Activated CD8-positive, alpha-beta memory T cell treated with anti-CD3 and anti-CD28 coated beads, Interleukin-2, amount 50 U/mL, for 1 hour (primary cell): ENCODE results near the gene TP53I13.

Source experiments
- DNase-seq: peaks from one replicate; pipeline ENCODE4 v3.0.0-alpha.2; 2020; ENCODE audit errors: extremely low read depth

TP53I13 gene

DNA sequence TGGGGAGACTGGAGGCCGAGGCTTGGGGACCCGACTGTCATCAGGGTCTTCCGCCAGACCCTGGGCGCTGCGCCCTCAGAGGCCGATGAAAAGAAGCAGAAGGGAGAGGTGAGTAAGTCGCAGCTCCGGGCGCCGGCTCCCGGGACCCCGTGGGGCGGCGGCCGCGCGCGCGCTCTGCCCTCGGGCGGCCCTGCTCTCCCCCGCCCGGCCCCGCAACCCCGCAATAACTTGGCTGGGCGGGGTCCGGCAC lies 1.3 kb upstream of the TP53I13 start:
- no peak for DNase-seq

DNA sequence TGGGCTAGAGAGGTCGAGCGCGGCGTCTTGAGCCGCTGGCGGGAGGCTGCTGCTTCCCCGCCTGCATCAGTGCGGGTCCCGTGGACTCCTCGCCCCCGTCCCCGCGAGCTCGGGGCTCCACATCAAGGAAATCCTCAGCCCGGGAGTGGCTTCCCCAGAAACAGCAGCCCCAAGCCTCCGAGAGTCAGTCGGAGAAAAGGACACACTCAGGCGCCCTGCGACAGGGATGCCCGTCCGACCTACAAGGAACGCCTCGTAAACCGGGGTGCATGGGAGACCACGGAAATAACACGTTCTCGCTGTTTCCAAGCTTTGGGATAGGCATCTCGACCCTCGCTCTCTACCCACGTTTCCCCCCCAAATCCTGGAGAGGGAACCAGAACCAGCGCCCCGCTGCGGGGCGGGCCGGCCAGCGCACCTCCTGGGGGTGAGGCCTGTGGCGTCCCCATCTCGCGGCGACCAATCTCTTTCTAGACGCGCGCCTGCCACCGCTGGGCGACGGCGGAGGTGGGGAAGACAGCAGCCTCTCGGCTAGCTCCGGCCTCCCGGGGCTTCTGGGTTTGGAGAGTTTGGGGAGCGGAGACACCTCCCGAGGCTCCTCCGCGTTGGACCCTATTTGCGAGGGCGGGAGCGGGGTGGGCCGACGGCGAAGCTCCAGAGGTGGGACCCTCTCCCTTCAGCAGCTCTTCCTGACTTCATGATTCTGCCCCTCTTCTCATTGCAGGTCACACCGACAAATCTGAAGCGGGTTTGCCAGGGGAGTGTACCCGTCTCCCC lies 759 bp upstream of the TP53I13 start:
- DNase-seq: no peak

DNA sequence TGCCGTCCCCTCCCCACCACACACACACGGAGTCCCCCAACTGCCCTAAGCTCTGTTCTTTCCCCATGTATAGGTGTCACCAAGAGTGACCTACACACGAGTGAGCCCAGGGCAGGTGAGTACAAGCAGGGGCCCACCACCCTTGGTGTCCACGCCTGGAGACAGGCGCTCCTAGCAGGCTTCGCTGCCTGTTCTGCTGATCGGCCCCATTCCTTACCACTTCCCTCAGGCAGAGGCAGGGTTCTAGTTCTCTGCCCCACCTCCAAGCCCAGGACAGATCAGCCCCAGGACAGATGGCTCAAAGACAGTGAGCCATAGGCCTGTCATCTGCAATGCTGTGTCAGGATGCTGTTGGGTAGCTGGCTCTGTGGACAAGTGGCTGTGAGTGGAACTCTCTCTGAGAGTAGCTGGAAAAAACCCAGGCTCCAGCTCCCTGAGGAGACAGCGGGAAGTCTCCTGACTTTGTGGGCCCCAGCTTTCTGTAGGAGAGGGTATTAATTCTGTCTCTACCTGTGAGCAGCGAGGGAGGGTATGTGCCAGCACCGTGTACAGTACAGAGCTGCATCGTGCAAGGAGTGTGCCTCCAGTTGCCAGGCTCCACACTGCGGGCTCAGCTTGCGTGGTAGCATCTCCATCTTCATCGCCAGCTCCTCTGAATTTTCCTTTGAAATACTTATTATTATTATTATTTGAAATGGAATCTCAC lies 897 bp downstream of the TP53I13 start:
- DNase-seq: no peak

DNA sequence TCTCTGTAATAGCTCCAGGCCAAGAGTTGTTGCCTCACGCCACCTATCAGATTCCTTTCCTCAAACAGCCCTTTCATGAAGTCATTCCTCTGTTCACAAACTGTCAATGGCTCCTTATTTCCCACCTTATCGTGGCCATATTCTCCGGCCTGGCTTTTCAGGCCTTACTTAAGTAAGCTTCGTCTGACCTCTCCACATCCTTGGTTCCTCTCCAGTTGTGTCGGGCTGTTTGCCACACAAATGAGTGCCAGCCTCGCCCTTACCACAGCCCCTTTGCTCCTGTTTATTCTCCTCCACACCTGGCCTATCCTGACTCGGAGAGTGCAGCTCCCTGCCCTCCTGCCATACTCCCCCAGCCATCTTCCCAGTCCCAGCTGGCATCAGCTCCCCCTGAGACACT lies 2.0 kb downstream of the TP53I13 start:
- DNase-seq: no peak

DNA sequence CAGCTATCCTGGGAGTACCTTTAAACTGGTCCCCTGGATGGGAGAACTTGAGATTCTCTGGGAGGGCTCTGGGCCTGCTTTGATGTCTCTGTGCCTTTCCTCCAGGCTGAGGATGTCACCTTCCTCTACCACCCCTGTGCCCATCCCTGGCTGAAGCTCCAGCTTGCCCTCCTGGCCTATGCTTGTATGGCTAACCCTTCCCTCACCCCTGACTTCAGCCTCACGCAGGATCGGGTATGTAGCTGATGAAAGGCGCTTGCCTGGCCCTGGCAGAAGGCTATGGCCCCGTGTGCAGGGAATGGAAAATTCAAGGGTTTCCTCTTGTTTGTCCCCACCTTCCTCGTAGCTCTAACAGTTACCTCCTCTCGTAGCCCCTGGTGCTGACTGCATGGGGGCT lies 3.0 kb downstream of the TP53I13 start:
- DNase-seq: no peak

DNA sequence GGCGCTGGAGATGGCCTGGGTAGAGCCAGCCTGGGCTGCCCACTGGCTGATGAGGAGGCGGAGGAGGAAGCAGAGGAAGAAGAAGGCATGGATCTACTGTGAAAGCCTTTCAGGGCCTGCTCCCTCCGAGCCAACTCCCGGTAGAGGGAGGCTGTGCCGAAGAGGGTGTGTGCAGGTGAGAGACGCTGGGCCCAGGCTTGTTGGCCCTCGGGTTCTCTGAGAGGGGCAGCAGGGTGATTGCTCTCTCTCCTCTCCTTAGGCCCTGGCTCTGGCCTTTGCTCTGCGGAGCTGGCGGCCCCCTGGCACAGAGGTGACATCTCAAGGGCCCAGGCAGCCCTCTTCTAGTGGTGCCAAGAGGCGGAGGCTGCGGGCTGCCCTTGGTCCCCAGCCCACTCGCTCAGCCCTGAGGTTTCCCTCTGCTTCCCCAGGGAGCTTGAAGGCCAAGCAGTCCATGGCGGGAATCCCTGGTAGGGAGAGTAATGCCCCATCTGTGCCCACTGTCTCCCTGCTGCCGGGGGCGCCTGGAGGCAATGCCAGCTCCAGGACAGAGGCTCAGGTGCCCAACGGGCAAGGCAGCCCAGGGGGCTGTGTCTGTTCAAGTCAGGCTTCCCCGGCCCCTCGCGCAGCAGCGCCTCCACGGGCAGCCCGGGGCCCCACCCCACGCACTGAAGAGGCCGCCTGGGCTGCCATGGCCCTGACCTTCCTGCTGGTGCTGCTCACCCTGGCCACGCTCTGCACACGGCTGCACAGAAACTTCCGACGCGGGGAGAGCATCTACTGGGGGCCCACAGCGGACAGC lies 3.6 kb downstream of the TP53I13 start:
- DNase-seq: no peak

DNA sequence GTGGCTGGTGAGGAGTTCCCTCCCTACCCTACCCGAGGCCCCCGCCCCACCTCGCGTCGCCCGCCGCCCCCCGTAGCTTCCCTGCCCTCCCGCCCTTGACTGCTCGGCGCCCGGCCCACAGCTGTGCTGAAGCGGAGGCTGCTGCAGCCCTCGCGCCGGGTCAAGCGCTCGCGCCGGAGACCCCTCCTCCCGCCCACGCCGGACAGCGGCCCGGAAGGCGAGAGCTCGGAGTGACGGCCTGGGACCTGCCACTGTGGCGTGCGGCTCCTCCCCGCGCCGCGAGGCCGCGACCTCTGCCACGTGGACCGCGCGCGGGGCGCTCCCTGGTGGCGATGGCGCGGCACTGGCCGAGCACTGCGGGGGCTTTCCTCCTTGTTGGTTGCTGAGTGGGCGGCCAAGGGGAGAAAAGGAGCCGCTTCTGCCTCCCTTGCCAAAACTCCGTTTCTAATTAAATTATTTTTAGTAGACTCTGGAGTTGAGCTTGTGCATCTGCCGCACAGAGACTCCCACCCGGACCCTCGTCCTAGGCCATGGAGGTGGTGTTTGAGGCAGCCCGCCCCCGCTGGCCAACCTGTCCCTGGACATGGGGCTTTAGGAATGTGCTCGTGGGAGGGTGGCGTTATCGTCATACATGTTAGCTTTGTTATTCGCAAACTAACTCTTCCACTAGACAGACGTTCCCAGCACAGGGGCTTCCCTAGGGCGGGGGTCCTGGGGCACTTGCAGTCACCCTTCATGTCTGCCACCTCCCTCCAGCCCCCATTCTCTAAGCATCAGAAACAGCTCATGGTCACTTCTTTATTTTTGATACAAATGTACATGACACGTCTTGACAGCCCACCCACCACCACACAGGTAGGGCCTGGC lies 4.4 kb downstream of the TP53I13 start:
- no peak for DNase-seq

DNA sequence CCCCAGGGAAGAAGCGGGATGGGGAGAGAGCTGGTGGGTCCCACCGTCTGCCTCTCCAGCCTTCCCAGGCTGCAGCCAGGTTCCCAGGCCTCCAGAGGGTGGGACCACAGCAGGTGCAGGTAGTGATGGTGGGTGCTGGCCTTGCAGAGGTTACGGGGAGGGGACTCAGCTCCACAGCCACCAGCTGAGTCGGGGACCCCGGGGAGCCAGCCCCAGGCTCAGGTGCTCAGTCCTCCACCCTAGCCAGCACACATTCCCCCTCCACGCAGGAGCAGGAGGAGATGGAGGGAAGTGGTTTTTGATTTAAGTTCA lies 5.0 kb downstream of the TP53I13 start:
- no peak for DNase-seq

DNA sequence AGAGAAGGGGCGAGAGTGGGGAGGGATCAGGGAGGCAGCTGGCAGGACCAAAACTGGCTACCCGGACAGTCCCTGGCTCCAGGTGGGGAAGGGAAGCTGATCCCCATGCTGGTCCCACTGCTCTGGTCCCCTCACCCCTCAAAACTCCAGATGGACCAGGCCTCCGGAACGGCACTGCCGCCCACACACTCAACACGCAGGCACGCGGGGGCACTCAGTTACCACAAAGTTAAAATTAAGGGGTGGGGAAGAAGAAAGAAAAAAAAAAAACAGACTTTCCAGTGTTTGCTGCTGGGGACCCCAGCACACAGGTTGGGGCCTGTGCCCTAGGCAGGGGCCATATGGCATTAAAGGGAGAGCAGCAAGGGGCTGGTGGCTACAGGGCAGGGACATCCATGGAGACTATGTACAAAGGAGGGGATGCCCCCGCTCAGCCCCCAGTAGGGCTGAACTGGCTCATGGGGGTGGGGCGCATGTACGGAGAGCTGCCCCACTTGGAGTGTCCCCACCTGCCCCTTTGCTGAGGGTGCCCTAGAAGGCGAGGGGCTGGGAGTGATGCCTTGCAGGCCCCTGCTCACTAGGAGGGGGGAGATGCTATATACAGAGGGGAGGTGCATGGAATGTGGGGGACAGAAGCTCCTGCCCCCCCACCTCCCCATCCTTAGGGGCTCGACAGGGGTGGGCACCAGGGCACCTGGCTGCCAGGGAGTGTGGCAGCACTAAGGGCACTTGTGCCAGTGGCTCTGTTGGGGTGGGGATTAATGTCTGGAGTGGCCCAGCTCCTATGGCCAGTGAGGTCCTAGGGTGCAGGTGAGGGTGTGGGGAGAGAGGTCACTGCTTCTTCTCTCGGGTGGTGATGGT lies 5.6 kb downstream of the TP53I13 start:
- no peak for DNase-seq

DNA sequence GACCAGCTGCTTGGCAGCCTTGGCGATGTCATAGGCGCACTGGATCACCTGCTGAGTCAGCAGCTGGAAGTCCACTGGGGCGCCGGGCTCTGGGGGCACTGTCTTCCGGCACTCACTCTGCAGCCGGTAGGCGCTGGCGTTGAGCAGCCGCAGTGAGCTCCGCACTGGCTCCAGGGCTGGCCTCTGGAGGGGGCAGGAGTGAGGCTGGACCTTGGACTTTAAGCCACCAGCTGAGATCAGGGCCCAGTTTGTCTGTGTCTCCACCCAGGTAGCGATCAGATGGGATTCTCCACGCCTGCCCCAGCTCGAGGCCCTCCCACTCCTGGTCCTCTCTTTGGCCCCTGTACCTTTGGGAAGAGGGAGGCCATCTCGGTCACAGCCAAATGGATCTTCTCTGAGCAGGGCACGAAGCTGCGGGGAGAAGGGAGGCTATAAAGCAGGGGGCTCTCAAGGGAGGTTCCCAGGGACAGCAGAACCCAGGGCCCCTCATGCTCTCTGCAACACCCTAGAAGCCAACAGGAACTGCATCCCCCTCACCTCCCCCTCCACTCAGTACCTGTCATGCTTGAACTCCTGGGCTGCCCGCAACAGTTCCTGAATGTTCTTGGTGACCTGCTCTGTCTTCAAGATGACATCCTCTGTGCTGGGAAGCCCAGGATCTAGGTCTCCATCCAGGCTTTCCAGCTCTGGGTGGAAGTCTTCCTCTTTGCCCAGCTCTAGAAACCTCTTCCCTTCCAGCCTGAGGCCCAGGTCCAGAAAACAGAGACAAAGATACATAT lies 6.4 kb downstream of the TP53I13 start:
- DNase-seq: no peak

DNA sequence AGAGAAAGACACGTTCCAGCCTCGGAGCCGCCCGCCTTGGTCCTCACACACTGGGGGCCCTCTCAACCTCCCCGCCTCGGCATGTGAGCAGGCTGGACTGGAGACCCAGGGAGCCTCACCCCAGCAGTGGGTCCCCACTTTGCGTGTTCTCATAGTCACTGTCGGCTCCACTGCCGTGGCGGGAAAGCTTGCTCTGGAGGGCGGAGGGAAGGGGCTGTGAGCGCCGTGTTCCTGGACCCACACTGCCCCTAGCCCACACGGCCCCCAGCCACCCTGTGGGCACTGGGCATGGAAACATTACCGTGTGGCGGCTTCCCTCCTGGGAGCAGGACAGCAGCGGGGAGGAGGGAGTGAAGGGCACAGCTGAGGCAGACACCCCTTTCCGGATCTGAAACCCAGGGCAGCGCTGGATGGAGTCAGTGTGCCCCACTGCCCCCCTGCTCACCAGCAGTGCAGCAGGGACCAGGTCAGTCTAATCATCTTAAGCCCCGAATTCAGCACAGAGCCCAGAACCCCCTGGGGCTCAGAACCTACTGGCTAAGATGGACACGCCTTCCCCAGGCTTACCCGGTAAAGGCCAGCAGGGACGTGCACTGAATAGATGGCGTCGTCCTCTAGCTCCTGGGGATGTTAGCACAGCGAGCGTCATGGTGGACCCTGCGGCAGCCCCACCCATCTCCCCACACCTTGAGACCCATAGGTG lies 7.2 kb downstream of the TP53I13 start:
- no peak for DNase-seq

DNA sequence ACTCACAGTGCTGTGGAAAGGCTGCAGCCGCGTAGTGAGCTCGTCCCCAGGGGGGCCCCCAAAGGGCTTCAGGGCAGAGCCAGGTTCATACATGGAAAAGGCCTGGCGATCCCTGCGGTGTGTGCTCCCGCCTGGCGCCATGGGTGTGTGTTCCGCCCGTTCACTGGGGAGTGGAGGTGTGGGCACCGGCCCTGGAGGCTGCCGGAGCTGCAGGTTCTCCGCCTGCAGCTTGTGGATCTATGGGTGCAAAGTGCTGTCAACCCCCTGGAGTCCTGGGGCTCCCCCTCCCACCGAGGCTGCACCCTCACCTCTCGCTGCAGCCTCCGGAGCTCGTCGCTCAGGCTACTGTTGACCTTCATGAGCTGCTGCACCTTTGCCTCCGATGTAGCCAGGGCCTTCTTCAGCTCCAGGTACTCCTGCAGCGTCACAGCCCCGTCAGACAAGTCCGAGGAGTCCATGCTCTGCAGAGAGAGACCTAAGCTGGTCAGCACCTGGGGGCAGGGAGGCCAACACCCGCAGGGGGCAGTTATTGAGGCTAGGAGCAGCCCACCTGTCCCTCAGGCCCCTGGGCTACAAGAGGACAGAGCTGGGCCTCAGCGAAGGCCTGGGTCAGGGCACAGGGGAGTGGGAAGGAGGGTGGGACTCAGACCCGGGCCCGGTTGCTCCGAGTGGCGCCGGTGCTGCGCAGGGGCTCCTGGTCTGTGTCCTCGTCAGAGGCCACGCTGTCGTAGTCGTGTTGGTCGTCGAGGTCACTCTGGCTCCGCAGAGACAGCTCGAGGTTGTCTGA lies 7.9 kb downstream of the TP53I13 start:
- no peak for DNase-seq

DNA sequence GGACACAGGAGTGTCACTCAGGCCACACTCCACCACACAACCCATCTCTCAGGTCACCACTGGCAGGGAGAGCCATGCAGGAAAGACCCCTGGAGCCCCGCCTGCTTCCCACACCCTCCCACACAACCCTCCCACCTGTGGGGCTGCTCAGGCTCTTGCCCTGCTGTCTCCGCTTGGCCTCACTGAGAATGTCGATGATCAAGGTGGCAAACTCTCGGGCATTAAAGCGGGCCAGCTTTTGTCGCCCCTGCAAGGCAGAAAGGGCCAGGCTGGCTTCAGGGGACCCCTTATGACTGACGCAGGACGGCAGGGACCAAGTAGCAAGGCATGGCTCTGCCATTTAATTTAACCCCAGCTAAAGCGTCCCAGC lies 8.5 kb downstream of the TP53I13 start:
- no peak for DNase-seq

DNA sequence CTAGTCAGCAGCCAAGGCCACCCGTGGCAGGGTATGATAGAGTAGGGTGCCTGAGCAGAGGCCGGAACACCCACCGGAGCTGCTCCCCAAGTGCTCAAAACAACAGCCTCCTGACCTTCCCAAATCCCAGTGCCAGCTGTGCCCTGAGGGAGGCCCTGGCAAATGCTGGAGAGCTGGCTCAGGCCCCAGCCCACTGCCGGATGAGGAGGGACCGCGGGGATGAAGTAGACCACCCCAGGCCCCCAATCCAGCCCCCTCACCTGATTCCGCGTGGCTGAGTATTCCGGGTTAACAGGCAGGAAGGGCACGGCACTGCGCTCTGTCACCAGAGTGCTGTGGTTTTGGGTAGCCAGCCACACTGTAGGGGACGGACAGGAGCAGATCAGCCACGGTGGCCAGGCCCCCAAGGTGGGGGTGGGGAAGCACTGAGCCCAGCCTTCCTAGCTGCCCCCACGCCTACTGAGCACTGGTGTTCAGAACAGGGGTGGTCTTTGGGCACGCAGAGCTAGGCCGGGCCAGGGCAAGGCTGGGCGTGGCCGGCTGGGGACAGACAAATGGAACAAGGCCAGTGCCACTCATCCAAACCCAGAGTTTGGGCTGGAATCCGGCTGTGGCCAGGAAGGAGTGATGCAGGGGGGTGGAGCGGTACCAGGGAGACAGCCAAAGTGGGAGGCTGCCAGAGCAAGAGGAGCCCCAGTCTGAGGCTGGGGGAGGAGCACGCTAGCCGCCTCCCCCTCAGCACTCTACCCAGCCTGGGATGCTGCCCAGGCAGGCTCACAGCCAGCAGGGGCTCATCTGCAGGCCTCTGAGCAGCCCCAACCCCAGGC lies 9.1 kb downstream of the TP53I13 start:
- no peak for DNase-seq

DNA sequence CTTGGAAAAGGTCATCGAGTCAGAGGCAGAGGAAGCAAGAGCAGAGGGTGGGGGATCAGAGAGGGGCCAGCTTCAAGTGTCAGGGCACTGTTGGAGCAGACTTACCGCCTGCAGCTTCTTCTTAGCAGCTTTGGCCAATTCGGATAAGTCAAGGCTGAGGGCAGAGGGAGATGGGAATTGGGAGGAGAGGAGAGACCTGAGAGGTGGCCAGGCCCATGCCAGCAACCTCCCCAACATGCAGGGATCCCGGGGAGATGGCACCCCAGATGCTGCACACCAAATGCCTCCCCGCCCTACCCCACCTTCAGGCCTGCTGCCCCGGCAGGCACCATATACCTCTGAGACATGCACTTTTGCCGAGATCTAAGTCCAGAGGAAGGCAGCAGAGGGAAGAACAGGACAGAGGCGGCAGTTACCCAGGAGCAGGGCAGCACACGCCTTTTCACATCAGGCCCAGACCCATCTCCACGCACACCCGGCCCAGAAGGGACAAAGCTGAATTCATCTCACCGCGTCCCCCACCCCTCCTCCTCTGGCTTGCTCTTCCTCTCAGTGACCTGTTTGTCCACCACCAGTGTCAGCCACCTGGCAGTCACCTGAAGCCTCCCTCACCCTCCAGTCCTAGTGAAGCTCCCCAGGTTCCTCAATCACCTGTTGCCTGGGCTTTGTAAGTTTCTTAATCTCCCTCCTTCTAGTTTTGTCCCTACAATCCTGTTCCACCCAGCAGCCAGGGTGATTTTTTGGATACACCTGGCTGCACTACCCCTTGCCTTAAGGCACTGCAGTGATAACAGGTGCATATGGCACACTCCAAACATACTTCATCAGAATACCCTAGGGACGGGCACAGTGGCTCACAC lies 10.4 kb downstream of the TP53I13 start:
- DNase-seq: no peak

DNA sequence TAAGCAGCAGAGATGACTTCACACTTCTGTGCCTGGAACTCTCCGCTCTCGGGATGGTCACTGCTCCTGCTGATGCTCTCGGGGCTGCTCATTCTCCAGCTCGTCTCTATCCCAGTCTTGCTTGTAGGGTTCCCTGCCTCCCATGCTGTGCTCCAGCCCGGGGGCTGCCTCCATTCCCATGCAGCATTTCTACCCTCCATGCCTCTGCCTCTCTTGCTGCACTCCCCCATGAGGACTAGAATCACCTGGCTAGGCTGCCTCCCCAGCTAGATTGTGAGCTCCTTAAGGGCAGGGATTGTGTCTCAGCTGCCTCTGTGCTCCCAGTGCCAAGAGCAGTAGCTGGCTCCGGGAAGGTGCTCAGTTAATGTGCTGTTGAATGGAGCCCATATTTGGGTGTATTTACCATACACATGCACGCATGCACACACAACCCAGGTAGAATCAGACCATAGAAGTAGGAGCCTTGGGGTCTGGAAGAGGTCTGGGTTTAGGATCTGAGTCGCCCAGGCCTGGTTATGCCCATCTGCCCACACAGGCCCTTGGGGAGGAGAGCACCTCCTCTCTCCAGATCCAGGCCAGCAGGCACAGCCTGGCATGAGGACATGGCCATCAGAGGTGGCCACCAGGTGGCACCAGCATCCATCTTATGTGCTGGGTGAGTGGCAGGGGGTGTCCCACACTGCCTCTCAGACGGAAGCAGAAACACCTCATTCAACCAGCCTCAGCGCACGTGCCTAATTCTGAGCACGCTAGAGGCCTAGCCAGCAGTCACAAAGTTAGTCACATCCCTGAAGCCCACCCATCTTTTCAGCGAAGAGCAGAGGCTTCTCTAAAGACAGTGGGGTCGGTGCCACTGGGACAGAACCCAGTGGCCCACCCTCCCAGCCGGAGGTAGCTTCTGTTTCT lies 11.6 kb downstream of the TP53I13 start:
- peak; percentile 68 for DNase-seq
